K562 (cell line): ENCODE data around the gene KLKB1. TPM values are rescaled to one million over a fixed set of nuclear protein-coding genes. Genes with fewer than 3 reads are reported as not detected.

Experiments
- ASH1L ChIP-seq: fragments of 450-650 bp; IDR thresholded peaks from 2 replicates; pipeline ENCODE4 v1.6.1; 2018; ENCODE audit warnings: borderline replicate concordance, mild to moderate bottlenecking, low read depth; ENCODE audit not compliant: partially characterized antibody
- COPS2 ChIP-seq: fragments of 450-650 bp; conservative IDR thresholded peaks from 2 replicates; pipeline ENCODE4 v1.6.1; 2016; ENCODE audit warnings: mild to moderate bottlenecking, moderate library complexity
- HDGF ChIP-seq: fragments of 450-650 bp; IDR thresholded peaks from 2 replicates; pipeline ENCODE4 v1.6.1; 2016
- HNRNPK ChIP-seq: fragments of 200-400 bp; formaldehyde crosslinking; IDR thresholded peaks from one replicate; pipeline ENCODE4 v1.6.1; 2018; ENCODE audit warnings: mild to moderate bottlenecking, low read depth, low read length; ENCODE audit not compliant: poor library complexity, severe bottlenecking
- NFXL1 ChIP-seq: fragments of 450-650 bp; formaldehyde crosslinking; IDR thresholded peaks from 2 replicates; pipeline ENCODE4 v1.4.0; 2021; ENCODE audit warnings: mild to moderate bottlenecking
- PRPF4 ChIP-seq: fragments of 200-400 bp; formaldehyde crosslinking; IDR thresholded peaks from one replicate; pipeline ENCODE4 v1.6.1; 2017; ENCODE audit warnings: low read length, low read depth, mild to moderate bottlenecking; ENCODE audit not compliant: insufficient read depth, poor library complexity, severe bottlenecking
- PTBP1 ChIP-seq: fragments of 200-400 bp; formaldehyde crosslinking; IDR thresholded peaks from 2 replicates; pipeline ENCODE4 v1.6.1; 2017; ENCODE audit warnings: low read depth, low read length
- SMARCB1 ChIP-seq: IDR thresholded peaks from 2 replicates; pipeline ENCODE4 v1.6.1; 2011; ENCODE audit warnings: improper control_type of control experiment, low read depth; ENCODE audit not compliant: insufficient read length
- SMC3 ChIP-seq: conservative IDR thresholded peaks from 2 replicates; pipeline ENCODE4 v1.6.1; 2011; ENCODE audit warnings: low read depth, low read length, improper control_type of control experiment; ENCODE audit not compliant: insufficient read depth
- SOX6 ChIP-seq: fragments of 450-650 bp; IDR thresholded peaks from 2 replicates; pipeline ENCODE4 v1.6.1; 2014; ENCODE audit warnings: mild to moderate bottlenecking
- SRSF9 ChIP-seq: fragments of 200-400 bp; formaldehyde crosslinking; IDR thresholded peaks from 2 replicates; pipeline ENCODE4 v1.6.1; 2017; ENCODE audit warnings: low read depth, low read length, borderline replicate concordance
- ZNF140 ChIP-seq: fragments of 250-450 bp; sonication (Bioruptor Pico); IDR thresholded peaks from 2 replicates; pipeline ENCODE4 v1.8.0; 2021; ENCODE audit warnings: moderate library complexity, mild to moderate bottlenecking, inconsistent platforms
- ZNF197 ChIP-seq: fragments of 200-800 bp; sonication (Bioruptor generic); IDR thresholded peaks from 2 replicates; pipeline ENCODE4 v1.6.1; 2016; ENCODE audit warnings: low read depth, missing genetic modification characterization, missing compliant biosample characterization
- polyA plus RNA-seq, 8 experiments: library from polyadenylated mRNA; depleted of rRNA in 4 of 8; stranded (reverse) in 5 of 8; unstranded in 3 of 8; fragments of >200 nt; fragmentation: Nextera tagmentation in 2 of 8; fragmentation: Illumina TruSeq in 1 of 8; extraction: Ambion mirVana in 2 of 8; extraction: Trizol in 1 of 8; gene quantifications; 2 replicates each; pipeline versions ENCODE4 v1.2.1 to v1.2.3, GENCODE V29; 2011 to 2014; ENCODE audit warnings: inconsistent platforms in 1 of 8, missing spikeins in 1 of 8
- total RNA-seq, 7 experiments: library from RNA; depleted of rRNA in 6 of 7; stranded (reverse); fragments of >200 nt in 6 of 7; fragmentation: Illumina TruSeq in 2 of 7; extraction: Trizol in 2 of 7; gene quantifications; 2 replicates each; pipeline versions ENCODE4 v1.2.1 to v1.2.3, GENCODE V29; 2011 to 2021; ENCODE audit warnings: low replicate concordance in 1 of 7
- TF ChIP-seq, protein P1 (sequence below), 2 experiments: fragments of 150-350 bp in 1 of 2; IDR thresholded peaks; 2 replicates each; pipeline ENCODE4 v1.6.1; 2012 to 2016; ENCODE audit warnings: low read depth in 2 of 2, low read length in 2 of 2, mild to moderate bottlenecking in 1 of 2, moderate library complexity in 1 of 2
- TF ChIP-seq, protein P2 (sequence below): IDR thresholded peaks from 2 replicates; pipeline ENCODE4 v1.6.1; 2011; ENCODE audit not compliant: insufficient read length; ENCODE audit errors: extremely low read depth

Gene KLKB1
- total and polyA plus RNA-seq, 9 of the 15 experiments (the other 6 are each of a cell fraction or from before 2014, with no cell fraction given): 0.27 TPM; not detected in 8

- TF ChIP-seq, protein P1, sequence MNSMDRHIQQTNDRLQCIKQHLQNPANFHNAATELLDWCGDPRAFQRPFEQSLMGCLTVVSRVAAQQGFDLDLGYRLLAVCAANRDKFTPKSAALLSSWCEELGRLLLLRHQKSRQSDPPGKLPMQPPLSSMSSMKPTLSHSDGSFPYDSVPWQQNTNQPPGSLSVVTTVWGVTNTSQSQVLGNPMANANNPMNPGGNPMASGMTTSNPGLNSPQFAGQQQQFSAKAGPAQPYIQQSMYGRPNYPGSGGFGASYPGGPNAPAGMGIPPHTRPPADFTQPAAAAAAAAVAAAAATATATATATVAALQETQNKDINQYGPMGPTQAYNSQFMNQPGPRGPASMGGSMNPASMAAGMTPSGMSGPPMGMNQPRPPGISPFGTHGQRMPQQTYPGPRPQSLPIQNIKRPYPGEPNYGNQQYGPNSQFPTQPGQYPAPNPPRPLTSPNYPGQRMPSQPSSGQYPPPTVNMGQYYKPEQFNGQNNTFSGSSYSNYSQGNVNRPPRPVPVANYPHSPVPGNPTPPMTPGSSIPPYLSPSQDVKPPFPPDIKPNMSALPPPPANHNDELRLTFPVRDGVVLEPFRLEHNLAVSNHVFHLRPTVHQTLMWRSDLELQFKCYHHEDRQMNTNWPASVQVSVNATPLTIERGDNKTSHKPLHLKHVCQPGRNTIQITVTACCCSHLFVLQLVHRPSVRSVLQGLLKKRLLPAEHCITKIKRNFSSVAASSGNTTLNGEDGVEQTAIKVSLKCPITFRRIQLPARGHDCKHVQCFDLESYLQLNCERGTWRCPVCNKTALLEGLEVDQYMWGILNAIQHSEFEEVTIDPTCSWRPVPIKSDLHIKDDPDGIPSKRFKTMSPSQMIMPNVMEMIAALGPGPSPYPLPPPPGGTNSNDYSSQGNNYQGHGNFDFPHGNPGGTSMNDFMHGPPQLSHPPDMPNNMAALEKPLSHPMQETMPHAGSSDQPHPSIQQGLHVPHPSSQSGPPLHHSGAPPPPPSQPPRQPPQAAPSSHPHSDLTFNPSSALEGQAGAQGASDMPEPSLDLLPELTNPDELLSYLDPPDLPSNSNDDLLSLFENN (IDR thresholded peaks at IDR 0.05; ENCODE audit: low read depth in 2 of 2, low read length in 2 of 2): no peak
- no peak for TF ChIP-seq NFXL1 (CRISPR knock-in tag)
- no peak for TF ChIP-seq HDGF
- TF ChIP-seq ASH1L: no peak
- TF ChIP-seq, protein P2, sequence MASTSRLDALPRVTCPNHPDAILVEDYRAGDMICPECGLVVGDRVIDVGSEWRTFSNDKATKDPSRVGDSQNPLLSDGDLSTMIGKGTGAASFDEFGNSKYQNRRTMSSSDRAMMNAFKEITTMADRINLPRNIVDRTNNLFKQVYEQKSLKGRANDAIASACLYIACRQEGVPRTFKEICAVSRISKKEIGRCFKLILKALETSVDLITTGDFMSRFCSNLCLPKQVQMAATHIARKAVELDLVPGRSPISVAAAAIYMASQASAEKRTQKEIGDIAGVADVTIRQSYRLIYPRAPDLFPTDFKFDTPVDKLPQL: no peak
- TF ChIP-seq SRSF9: no peak
- TF ChIP-seq PRPF4: no peak
- TF ChIP-seq SMC3: no peak
- TF ChIP-seq HNRNPK: no peak
- TF ChIP-seq SOX6: no peak
- no peak for TF ChIP-seq SMARCB1
- TF ChIP-seq COPS2: no peak
- TF ChIP-seq ZNF140 (CRISPR knock-in tag): no peak
- no peak for TF ChIP-seq ZNF197 (CRISPR knock-in tag)
- TF ChIP-seq PTBP1: no peak
These were observed 72.0 kb downstream of the KLKB1 start (continued) for GRCh38 chr4:186299291-186299690.
